ENCODE results near the gene LRRC14B.

- TF ChIP-seq CTCF (IDR thresholded peaks at IDR 0.05): no peak
- TF ChIP-seq POLR2A (IDR thresholded peaks at IDR 0.05): no peak
These were observed 46.4 kb upstream of the LRRC14B start for GRCh38 chr5:144941-145340.

Data from right lobe of liver (tissue), 4 donors.